Measurements from ENCODE around the gene UBE2L6. TPM values are rescaled to one million over a fixed set of nuclear protein-coding genes. Genes with fewer than 3 reads are reported as not detected.

UBE2L6 gene
- total RNA-seq, 1 donor from 2014 or later, result 120 TPM

GRCh38 chr11:57566905-57567514, 462 bp downstream of the UBE2L6 start:
- TF ChIP-seq CTCF (IDR thresholded peaks at IDR 0.05), result no peak
- DNase-seq (no peak), ATAC-seq (no peak)
- intact Hi-C loops (cut with DNase I), result loop anchor here (5.0 kb wide), 1 partner anchor 75 kb away; no protein-coding TSS in a partner anchor
- Histone ChIP-seq H3K27me3 (no peaks in the 10 kb centered on the region), H3K4me1 (peaks cover 12% of the 10 kb centered on the region), H3K36me3 (no peaks in the 10 kb centered on the region), H3K27ac (peak overlapping the region; percentile 89), H3K4me3 (peak overlapping the region; percentile 96), H3K9me3 (no peaks in the 10 kb centered on the region)

DNA sequence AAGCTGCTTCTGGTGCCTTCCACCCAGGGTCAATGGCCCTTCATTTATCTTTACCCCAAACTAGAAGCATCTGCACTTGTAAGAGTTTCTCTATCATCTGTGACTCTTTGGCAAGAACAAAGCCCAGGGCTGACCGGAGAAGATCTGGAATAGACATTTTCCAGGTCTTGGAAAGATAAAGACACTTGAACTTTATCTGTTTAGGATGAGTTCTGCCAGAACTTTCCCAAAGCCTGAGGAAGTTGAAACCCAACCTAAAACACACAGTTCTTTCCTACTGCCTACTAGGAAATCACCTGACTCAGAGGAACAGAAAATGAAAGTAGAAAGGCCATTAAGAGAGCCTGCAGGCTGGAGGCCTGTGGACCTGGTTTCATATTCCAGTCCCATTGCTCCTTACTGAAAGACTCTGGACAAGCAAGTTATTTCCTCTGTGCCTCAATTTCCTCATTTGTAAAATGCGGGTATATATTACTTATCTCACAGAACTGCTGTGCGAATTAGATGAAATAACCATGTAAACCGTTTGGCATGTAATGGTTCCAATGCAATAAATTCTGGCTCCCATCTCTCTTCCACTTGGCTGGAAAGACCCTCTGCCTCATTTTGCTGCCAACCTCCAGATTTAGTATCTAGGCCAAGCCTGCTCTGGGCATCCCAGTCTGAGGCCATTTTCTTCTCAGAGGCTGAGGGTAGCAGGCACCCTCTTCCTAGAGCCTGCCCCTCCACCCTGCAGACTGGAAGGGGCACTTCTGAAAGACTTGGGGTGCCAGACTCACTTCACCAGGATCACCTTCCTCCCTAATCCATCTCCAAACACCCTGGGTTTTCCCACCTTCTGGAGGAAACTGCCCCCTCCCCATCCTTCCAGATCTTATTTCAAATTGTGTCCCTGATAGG, 1.2 kb downstream of the UBE2L6 start:
- ATAC-seq (peak; percentile 60), DNase-seq (no peak)
- H3K9me3 ChIP-seq, result no peaks in the 10 kb centered on the region
- H3K27ac ChIP-seq, result peak overlapping the region; percentile 89
- no peaks in the 10 kb centered on the region for H3K27me3 ChIP-seq
- no peak for TF ChIP-seq CTCF (IDR thresholded peaks at IDR 0.05)
- intact Hi-C loops (cut with DNase I), result loop anchor here (5.0 kb wide), 1 partner anchor 76 kb away; no protein-coding TSS in a partner anchor
- peaks cover 19% of the 10 kb centered on the region for H3K4me1 ChIP-seq
- no peaks in the 10 kb centered on the region for H3K36me3 ChIP-seq
- H3K4me3 ChIP-seq, result peak overlapping the region; percentile 96

DNA sequence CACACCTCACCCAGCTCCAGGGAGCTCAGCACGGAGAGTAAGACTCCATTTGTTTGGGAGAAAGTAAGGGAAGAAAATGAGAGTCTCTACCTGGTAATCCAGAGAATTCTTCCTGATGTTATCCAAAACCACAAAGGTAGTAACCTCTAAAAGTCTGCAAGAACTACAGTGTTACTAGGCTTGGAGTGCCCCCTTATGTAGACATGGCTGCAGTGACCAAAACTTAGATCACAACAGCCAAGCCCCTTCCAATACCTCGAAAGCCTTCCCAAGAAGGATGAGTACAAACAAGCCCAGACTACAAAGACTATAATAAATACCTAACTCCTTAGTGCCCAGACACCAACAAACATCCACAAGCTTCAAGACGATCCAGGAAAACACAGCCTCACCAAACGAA, 4.9 kb downstream of the UBE2L6 start:
- ATAC-seq, result no peak
- Histone ChIP-seq H3K9me3 (no peaks in the 10 kb centered on the region), H3K4me3 (no peak overlapping the region), H3K4me1 (peaks cover 20% of the 10 kb centered on the region), H3K36me3 (peaks cover 28% of the 10 kb centered on the region), H3K27ac (no peak overlapping the region), H3K27me3 (no peaks in the 10 kb centered on the region)
- TF ChIP-seq CTCF (IDR thresholded peaks at IDR 0.05), result no peak
- no peak for DNase-seq
- intact Hi-C loops (cut with DNase I), result no loop called here

GRCh38 chr11:57560146-57560545, 7.3 kb downstream of the UBE2L6 start:
- Histone ChIP-seq H3K36me3 (peaks cover 53% of the 10 kb centered on the region), H3K9me3 (no peaks in the 10 kb centered on the region)

GRCh38 chr11:57556041-57556440, 11.4 kb downstream of the UBE2L6 start:
- H3K4me3 ChIP-seq, result no peak overlapping the region
- peaks cover 94% of the 10 kb centered on the region for H3K36me3 ChIP-seq
- no peak for TF ChIP-seq CTCF (IDR thresholded peaks at IDR 0.05)
- ATAC-seq (no peak), DNase-seq (no peak)
- H3K27me3 ChIP-seq, result no peaks in the 10 kb centered on the region
- no peaks in the 10 kb centered on the region for H3K9me3 ChIP-seq
- H3K27ac ChIP-seq, result no peak overlapping the region
- H3K4me1 ChIP-seq, result no peaks in the 10 kb centered on the region
- intact Hi-C loops (cut with DNase I), result no loop called here

More at GRCh38 chr11:57560146-57560545, 7.3 kb downstream of the UBE2L6 start:
- intact Hi-C loops (cut with DNase I), result no loop called here
- Histone ChIP-seq H3K4me3 (no peak overlapping the region), H3K4me1 (peaks cover 8% of the 10 kb centered on the region), H3K27me3 (no peaks in the 10 kb centered on the region), H3K27ac (no peak overlapping the region)
- ATAC-seq (no peak), DNase-seq (no peak)
- no peak for TF ChIP-seq CTCF (IDR thresholded peaks at IDR 0.05)
